Small intestine (tissue), 7 donors: ENCODE data around the gene UPF3B. TPM values are rescaled to one million over a fixed set of nuclear protein-coding genes. Genes with fewer than 3 reads are reported as not detected.

Experiments used
- DNase-seq, 2 donors: peaks; one replicate each; pipeline versions ENCODE4 v3.0.0 to v3.0.0-alpha.2; 2013
- FAIRE-seq: peaks from 2 replicates; lab custom pipeline; 2012; peaks lifted over from hg19 to GRCh38; lab: Jason Lieb, UNC
- H3K27ac ChIP-seq, 3 donors: one replicate each; pipeline ENCODE4 v1.5.1; 2013; ENCODE audit warnings: low read length in 2 of 3, mild to moderate bottlenecking in 2 of 3, control low read depth in 1 of 3, inconsistent platforms in 1 of 3, low read depth in 1 of 3, moderate library complexity in 1 of 3
- H3K27me3 ChIP-seq, 3 donors: one replicate each; pipeline ENCODE4 v1.6.1; 2013; ENCODE audit warnings: low read length in 3 of 3, inconsistent platforms in 1 of 3; ENCODE audit not compliant: control insufficient read depth in 3 of 3, insufficient read depth in 3 of 3
- H3K36me3 ChIP-seq, 3 donors: one replicate each; pipeline ENCODE4 v1.6.1; 2013; ENCODE audit warnings: low read length in 3 of 3, inconsistent platforms in 1 of 3, low read depth in 1 of 3, mild to moderate bottlenecking in 1 of 3, moderate library complexity in 1 of 3; ENCODE audit not compliant: control insufficient read depth in 3 of 3, insufficient read depth in 2 of 3
- H3K4me1 ChIP-seq, 3 donors: one replicate each; pipeline ENCODE4 v1.6.1; 2013; ENCODE audit warnings: low read length in 2 of 3, inconsistent platforms in 1 of 3, low read depth in 1 of 3, mild to moderate bottlenecking in 1 of 3, moderate library complexity in 1 of 3; ENCODE audit not compliant: control insufficient read depth in 3 of 3, insufficient read depth in 2 of 3
- H3K4me3 ChIP-seq, 3 donors: one replicate each; pipeline ENCODE4 v1.5.1; 2013; ENCODE audit warnings: low read length in 3 of 3, control low read depth in 1 of 3, inconsistent platforms in 1 of 3, low read depth in 1 of 3, mild to moderate bottlenecking in 1 of 3, moderate library complexity in 1 of 3
- H3K9me3 ChIP-seq, 2 donors: one replicate each; pipeline ENCODE4 v1.6.1; 2013; ENCODE audit warnings: low read depth in 1 of 2, low read length in 1 of 2; ENCODE audit not compliant: control insufficient read depth in 2 of 2, insufficient read depth in 1 of 2
- WGBS, 3 donors: extraction: QIAGEN DNeasy Blood & Tissue Kit; methylation state at CpG; one replicate each; pipeline ENCODE4 v1.1.7; 2013; 5-methylcytosine and 5-hydroxymethylcytosine counted together
- polyA plus RNA-seq, 4 donors: library from polyadenylated mRNA; stranded (reverse) in 3 of 4; unstranded in 1 of 4; fragments of 200-250 nt in 3 of 4; fragments of 120-200 nt in 1 of 4; gene quantifications; one replicate each; pipeline versions ENCODE4 v1.2.1 to v1.2.3, GENCODE V29; 2013
- donor health status: healthy with polysubstance abuse.
- donor health status: control.
- donor health status: control.
- donor health status: Bipolar disorder and iron deficiency.
- donor health status: healthy.

The UPF3B gene
- polyA plus RNA-seq, 4 donors, result 13.0 to 22.1 (median 16.3) TPM

DNA sequence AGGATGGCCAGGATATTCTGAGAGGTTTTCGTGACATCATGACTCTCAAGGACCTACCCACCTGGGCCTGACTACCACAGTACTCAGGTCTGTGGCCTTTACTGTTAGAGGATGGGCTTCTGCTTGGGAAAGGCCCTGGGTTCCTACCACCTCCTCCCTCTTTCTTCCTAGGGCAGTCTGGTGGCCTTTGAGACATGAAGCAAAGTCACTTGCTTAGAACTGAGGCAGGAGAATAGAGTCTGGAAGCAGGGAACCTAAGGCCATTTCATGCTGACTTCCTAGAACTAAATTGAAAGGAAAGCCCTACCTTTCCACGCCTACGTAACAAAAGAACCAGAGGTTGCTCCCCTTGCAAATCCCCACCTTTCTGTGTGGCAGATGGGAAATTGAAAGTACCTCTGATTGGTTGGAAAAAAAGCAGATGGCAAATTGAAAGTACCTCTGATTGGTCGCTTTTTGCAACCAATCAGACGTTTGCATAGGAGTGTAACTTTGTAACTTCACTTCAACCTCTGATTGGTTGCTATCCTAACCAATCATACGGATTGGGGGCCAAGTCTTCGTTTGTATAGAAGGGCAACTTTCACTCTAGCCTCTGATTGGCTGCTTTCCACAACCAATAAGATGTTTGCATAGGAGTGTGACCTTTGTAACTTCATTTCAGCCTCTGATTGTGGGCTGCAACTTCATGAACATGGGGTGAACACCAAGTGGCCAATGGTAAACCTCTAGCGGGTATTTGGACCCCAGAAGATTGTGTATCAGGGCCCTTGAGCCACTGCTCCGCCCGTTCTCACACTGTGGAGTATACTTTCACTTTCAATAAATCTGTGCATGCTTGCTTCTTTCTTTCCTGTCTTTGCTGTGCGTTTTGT lies 33.0 kb upstream of the UPF3B start:
- Histone ChIP-seq H3K9me3 (no peaks in the 10 kb centered on the region), H3K4me3 (peak overlapping the region in 1 of 3 donors; percentile 24), H3K27ac (peak overlapping the region in 1 of 3 donors; percentile 39), H3K36me3 (no peaks in the 10 kb centered on the region), H3K4me1 (no peaks in the 10 kb centered on the region), H3K27me3 (no peaks in the 10 kb centered on the region)
- peak; percentile 96 for FAIRE-seq
- DNase-seq, result peak in 1 of 2 donors; percentile 94
- WGBS, 3 donors, result 29 to 61% (median 52%) methylated on average over 11 of the region's 11 CpGs

DNA sequence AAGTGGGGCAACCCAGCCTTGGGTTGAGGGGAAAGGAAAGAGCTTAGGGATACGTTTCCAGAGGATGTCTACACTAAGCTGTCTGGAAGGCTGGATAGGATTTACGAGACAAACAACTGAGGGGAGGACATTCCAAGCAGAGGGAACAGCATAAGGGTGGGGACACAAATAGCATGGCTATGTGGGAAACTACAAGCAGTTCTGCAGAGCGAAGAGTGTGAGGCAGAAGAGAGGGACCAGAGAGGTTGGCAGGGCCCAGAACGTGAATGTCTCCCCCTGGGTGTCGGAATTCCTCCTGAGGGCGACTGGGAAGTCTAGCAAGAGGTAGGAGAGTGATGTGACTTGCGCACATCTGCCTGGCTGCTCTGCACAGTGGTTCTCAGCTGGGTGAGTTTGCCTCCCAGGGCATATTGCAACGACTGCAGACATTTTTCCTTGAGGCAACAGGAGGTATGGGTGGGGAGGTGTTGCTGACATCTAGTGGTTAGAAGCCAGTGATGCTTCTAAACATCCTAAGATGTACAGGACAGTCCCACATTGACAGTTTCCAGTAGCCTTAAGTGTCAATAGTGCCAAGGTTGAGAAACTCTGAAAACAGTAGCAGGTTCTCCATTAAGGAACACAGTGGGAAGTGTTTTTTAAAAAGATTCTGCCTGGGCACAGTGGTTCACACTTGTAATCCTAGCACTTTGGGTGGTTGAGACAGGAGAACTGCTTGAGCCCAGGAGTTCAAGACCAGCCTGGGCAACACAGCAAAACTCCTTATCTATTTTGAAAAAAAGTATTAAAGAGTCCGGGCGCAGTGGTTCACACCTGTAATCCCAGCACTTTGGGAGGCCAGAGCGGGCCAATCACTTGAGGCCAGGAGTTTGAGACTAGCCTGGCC lies 28.0 kb upstream of the UPF3B start:
- 55 to 68% (median 55%) methylated on average over 9 to 11 of the region's 11 CpGs for WGBS, 3 donors

DNA sequence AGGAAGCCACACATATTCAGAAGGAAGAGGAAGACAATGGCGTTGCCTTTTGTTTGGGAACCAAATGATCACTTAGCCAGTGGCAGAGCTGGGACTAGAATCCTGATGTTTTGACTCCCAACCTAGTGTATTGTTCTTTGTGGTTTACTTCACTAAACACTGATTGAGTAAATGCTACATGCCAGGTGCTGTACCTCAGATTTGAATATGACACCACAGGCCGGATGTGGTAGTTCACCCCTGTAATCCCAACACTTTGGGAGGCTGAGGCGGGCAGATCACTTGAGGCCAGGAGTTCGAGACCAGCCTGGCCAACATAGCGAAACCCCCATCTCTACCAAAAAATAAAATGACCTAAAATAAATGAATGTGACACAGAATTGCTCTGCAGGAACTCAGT lies 27.3 kb upstream of the UPF3B start:
- no peaks in the 10 kb centered on the region for H3K4me1 ChIP-seq
- 74 to 88% (median 77%) methylated on average over 5 of the region's 5 CpGs for WGBS, 3 donors
- H3K9me3 ChIP-seq, result no peaks in the 10 kb centered on the region
- H3K36me3 ChIP-seq, result peaks cover 0 to 14% (median 0%) of the 10 kb centered on the region in 3 donors
- DNase-seq, result no peak
- no peak overlapping the region for H3K27ac ChIP-seq
- FAIRE-seq, result no peak
- H3K4me3 ChIP-seq, result no peak overlapping the region
- H3K27me3 ChIP-seq, result no peaks in the 10 kb centered on the region

More for the DNA sequence above, 28.0 kb upstream of the UPF3B start:
- no peaks in the 10 kb centered on the region for H3K27me3 ChIP-seq
- no peaks in the 10 kb centered on the region for H3K4me1 ChIP-seq
- DNase-seq, result peak; percentile 47 to 55
- H3K36me3 ChIP-seq, result peaks cover 0 to 10% (median 0%) of the 10 kb centered on the region in 3 donors
- no peak overlapping the region for H3K4me3 ChIP-seq
- H3K27ac ChIP-seq, result no peak overlapping the region
- no peak for FAIRE-seq
- no peaks in the 10 kb centered on the region for H3K9me3 ChIP-seq

DNA sequence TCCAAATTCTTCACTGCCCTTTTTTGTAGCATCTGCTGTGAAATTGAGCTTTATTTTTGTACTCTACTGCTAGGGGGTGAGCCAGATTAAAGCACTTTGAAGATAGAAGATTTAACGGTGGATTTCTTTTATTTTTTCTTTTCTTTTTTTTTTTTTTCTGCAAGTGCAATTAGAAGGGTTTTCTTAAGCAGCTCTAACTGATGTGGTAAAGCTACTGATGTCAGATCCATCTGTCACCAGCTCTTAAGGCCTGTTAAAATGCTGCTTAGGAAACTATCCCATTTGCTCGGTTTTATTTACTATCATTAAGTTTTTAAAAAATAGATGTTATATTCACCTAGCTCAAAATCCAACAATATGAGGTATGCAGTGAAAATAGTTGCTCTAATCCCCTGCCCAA lies 26.0 kb upstream of the UPF3B start:
- no peaks in the 10 kb centered on the region for H3K4me1 ChIP-seq
- DNase-seq (no peak), FAIRE-seq (no peak)
- no peak overlapping the region for H3K4me3 ChIP-seq
- H3K27me3 ChIP-seq, result no peaks in the 10 kb centered on the region
- H3K36me3 ChIP-seq, result peaks cover 0 to 14% (median 0%) of the 10 kb centered on the region in 3 donors
- H3K9me3 ChIP-seq, result no peaks in the 10 kb centered on the region
- WGBS, 3 donors, result 59 to 75% (median 60%) methylated on average over 2 of the region's 2 CpGs
- H3K27ac ChIP-seq, result no peak overlapping the region

DNA sequence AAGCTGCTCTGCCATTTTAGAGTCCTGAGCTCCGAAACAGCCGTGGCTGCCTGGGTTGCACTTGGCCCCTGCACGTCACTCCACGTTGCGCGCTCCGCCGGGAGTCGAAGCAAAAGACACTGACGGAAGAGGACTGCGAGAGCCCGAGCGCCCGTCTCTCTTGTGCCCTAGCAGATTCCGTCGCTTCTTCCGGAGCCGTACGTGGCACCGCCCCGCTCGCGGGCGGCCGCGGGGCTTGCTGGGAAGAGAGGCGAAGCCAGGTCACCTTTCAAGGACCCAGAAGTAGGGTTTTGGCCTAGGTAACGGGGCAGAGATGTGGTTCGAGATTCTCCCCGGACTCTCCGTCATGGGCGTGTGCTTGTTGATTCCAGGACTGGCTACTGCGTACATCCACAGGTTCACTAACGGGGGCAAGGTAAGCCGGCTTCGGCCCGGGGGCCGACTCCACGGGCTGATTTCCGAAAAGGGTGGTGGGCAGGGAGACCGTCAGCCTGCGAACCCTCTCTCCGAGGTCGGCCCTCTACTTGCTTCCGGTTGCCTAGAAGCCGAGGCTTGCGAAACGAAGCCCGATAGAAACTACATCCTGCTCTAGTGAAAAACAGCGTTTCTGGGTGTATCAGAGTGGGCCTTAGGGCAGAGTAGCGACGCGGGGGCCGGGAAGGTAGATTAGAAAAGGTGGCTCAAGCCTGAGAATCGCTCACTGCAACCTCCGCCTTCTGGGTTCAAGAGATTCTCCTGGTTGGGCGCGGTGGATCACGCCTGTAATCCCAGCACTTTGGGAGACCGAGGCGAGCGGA lies 19.0 kb upstream of the UPF3B start, which contains the start of the genes NDUFA1 and RNF113A:
Gene NDUFA1 (plus strand): TSS at position 234 of the 797 bp plus-strand sequence. CDS start 80 bp downstream, at position 314.
Gene RNF113A (minus strand): TSS at position 135 of the 797 bp plus-strand sequence. CDS start 120 bp downstream, at position 15.
- WGBS, 3 donors, result 0 to 40% (median 6%) methylated on average over 45 to 62 of the region's 62 CpGs
- DNase-seq (peak; percentile 90 to 91), FAIRE-seq (no peak)
- H3K4me1 ChIP-seq, result peaks cover 0 to 5% (median 0%) of the 10 kb centered on the region in 3 donors
- no peaks in the 10 kb centered on the region for H3K9me3 ChIP-seq
- no peaks in the 10 kb centered on the region for H3K27me3 ChIP-seq
- H3K4me3 ChIP-seq, result peak within 1 kb of the TSS; percentile 63 to 76 (median 64)
- peak within 1 kb of the TSS; percentile 86 to 96 (median 90) for H3K27ac ChIP-seq
- peaks cover 0 to 9% (median 0%) of the 10 kb centered on the region in 3 donors for H3K36me3 ChIP-seq

DNA sequence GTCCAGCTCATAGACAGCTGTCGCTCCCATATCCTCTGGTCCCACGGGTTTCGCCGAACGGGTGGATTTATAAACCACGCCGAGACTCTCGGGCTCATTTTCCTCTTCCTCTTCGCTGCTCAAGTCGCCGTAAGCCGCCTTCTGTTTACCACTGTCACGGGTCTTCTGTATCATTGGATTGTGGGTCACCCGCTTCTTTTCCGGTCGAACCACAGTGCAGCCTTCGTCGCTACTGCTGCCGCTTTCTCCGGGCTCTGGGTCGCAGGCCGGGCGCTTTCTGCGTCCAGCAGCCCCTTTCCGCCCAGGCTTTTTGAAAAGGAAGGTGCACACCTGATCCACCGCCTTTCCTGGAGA lies 18.5 kb upstream of the UPF3B start:
- no peaks in the 10 kb centered on the region for H3K9me3 ChIP-seq
- peaks cover 0 to 5% (median 0%) of the 10 kb centered on the region in 3 donors for H3K4me1 ChIP-seq
- H3K27me3 ChIP-seq, result no peaks in the 10 kb centered on the region
- 0 to 44% (median 9%) methylated on average over 21 to 26 of the region's 26 CpGs for WGBS, 3 donors
- H3K4me3 ChIP-seq, result peak overlapping the region; percentile 63 to 76 (median 64)
- peak overlapping the region; percentile 39 to 96 (median 86) for H3K27ac ChIP-seq
- no peak for DNase-seq
- FAIRE-seq, result no peak
- peaks cover 0 to 9% (median 0%) of the 10 kb centered on the region in 3 donors for H3K36me3 ChIP-seq

DNA sequence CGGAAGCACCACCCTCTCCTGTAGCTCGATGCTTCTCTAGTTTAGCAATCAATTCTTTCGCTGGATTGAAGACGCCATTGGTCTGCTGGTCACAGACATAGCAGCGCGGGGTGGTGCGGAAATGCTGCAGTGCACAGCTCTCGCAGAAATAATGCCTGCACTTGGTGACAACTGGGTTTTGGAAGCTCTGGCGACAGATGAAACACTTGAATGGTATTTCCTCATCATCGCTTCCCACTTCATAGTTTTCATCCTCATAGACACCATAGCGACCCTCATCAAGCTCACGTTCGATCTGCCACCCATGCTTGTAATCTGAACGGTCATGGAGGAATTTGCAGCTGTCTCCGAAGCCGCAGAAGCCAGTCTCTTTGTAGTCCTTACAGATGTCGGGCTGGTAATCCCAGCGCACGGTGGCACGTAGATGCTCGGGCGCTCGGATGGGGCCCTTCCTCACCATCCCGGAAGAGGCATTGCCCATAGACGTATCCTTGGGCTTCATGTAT lies 17.9 kb upstream of the UPF3B start:
- 0 to 46% (median 1%) methylated on average over 25 of the region's 25 CpGs for WGBS, 3 donors
- FAIRE-seq (no peak), DNase-seq (peak; percentile 24 to 46)
- H3K4me3 ChIP-seq, result peak overlapping the region; percentile 63 to 76 (median 64)
- no peaks in the 10 kb centered on the region for H3K9me3 ChIP-seq
- peaks cover 0 to 5% (median 0%) of the 10 kb centered on the region in 3 donors for H3K4me1 ChIP-seq
- peaks cover 0 to 5% (median 0%) of the 10 kb centered on the region in 3 donors for H3K36me3 ChIP-seq
- no peaks in the 10 kb centered on the region for H3K27me3 ChIP-seq
- H3K27ac ChIP-seq, result peak overlapping the region; percentile 39 to 96 (median 86)
